Spleen (tissue), 7 donors: ENCODE measurements around the gene CDC34.

Experiments used
- POLR2A ChIP-seq, 3 donors: fragments of 450-650 bp; IDR thresholded peaks; one replicate each; pipeline ENCODE4 v1.5.1; 2017; ENCODE audit warnings: antibody characterized with exemption in 3 of 3, mild to moderate bottlenecking in 1 of 3
- TF ChIP-seq, protein P1 (sequence below), 11 experiments: fragments of 200-600 bp in 7 of 11; fragments of 450-650 bp in 4 of 11; sonication (generic) in 4 of 11; IDR thresholded peaks in 8 of 11; conservative IDR thresholded peaks in 3 of 11; 1 replicate in 7 of 11; 2 replicates in 4 of 11; pipeline versions ENCODE4 v1.4.0 to v1.8.0; 2016 to 2021; ENCODE audit warnings: antibody characterized with exemption in 11 of 11, inconsistent platforms in 4 of 11, mild to moderate bottlenecking in 1 of 11
- donor health status: DM: no; HTN: no; CAD: no; lungs with moderate emphysema.
- donor health status: DM: no; HTN: no; CAD: no.
- donor health status: DM: no; HTN: no; CAD: no.

DNA sequence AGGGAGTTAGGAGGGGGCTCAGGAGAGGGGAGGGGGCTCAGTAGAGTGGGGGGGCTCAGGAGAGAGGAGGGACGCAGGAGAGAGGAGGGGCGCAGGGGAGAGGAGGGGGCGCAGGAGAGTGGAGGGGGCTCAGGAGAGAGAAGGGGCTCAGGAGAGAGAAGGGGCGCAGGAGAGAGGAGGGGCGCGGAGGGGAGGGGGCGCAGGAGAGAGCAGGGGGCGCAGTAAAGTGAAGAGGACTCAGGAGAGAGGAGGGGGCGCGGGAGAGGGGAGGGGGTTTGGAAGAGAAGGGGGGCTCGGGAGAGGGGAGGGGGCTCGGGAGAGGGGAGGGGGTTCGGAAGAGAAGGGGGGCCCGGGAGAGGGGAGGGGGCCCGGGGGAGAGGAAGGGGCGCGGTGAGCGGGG, 34.6 kb upstream of the CDC34 start:
- TF ChIP-seq, protein P1, sequence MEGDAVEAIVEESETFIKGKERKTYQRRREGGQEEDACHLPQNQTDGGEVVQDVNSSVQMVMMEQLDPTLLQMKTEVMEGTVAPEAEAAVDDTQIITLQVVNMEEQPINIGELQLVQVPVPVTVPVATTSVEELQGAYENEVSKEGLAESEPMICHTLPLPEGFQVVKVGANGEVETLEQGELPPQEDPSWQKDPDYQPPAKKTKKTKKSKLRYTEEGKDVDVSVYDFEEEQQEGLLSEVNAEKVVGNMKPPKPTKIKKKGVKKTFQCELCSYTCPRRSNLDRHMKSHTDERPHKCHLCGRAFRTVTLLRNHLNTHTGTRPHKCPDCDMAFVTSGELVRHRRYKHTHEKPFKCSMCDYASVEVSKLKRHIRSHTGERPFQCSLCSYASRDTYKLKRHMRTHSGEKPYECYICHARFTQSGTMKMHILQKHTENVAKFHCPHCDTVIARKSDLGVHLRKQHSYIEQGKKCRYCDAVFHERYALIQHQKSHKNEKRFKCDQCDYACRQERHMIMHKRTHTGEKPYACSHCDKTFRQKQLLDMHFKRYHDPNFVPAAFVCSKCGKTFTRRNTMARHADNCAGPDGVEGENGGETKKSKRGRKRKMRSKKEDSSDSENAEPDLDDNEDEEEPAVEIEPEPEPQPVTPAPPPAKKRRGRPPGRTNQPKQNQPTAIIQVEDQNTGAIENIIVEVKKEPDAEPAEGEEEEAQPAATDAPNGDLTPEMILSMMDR (IDR thresholded peaks at IDR 0.05 in 8 of 11, conservative IDR thresholded peaks at IDR 0.05 in 3 of 11): no peak
- TF ChIP-seq POLR2A (IDR thresholded peaks at IDR 0.05): no peak
